Prostate gland (tissue), 2 donors: ENCODE data around the gene METTL9. TPM values are rescaled to one million over a fixed set of nuclear protein-coding genes. Genes with fewer than 3 reads are reported as not detected.

ENCODE experiments used
- DNase-seq: peaks from one replicate; pipeline ENCODE4 v3.0.0-alpha.2; 2019; ENCODE audit warnings: low spot score
- H3K27ac ChIP-seq, 2 donors: fragments of 200-600 bp; sonication (generic); 2 replicates each; pipeline ENCODE4 v1.5.1; 2017 to 2019
- H3K27me3 ChIP-seq: fragments of 200-600 bp; sonication (generic); replicated peaks from 2 replicates; pipeline ENCODE4 v1.5.1; 2019; ENCODE audit not compliant: insufficient read depth
- H3K36me3 ChIP-seq, 2 donors: fragments of 200-600 bp; sonication (generic); 1 replicate in 1 of 2; 2 replicates in 1 of 2; pipeline versions ENCODE4 v1.5.1 to v1.8.1; 2017 to 2019
- H3K4me1 ChIP-seq: fragments of 200-600 bp; sonication (generic); replicated peaks from 2 replicates; pipeline ENCODE4 v1.5.1; 2019
- H3K4me3 ChIP-seq, 2 donors: fragments of 200-600 bp; sonication (generic); 2 replicates each; pipeline ENCODE4 v1.5.1; 2017 to 2019
- H3K9me3 ChIP-seq: fragments of 200-600 bp; sonication (generic); 2 replicates; pipeline ENCODE4 v1.5.1; 2017
- CTCF ChIP-seq, 4 experiments: fragments of 200-600 bp in 2 of 4; fragments of 450-650 bp in 2 of 4; sonication (generic) in 2 of 4; IDR thresholded peaks; 1 replicate in 3 of 4; 2 replicates in 1 of 4; pipeline ENCODE4 v1.5.1; 2016 to 2019; ENCODE audit warnings: antibody characterized with exemption in 4 of 4, mild to moderate bottlenecking in 2 of 4, moderate library complexity in 2 of 4
- POLR2A ChIP-seq: fragments of 450-650 bp; IDR thresholded peaks from one replicate; pipeline ENCODE4 v1.6.1; 2016; ENCODE audit warnings: antibody characterized with exemption, mild to moderate bottlenecking
- POLR2AphosphoS5 ChIP-seq: sonication (generic); formaldehyde crosslinking; IDR thresholded peaks from one replicate; pipeline ENCODE4 v1.6.1; 2017; ENCODE audit warnings: antibody characterized with exemption
- WGBS: methylation state at CpG from one replicate; pipeline ENCODE4 v1.1.5; 2018; 5-methylcytosine and 5-hydroxymethylcytosine counted together
- intact Hi-C: fragments of 100-400 bp; cut with DNase I; formaldehyde crosslinking; loops from one replicate; pipeline ENCODE4 v1.14.2; 2022
- total RNA-seq, 2 donors: library from RNA; depleted of rRNA; stranded (reverse); fragments of >200 nt; gene quantifications; one replicate each; pipeline ENCODE4 v1.1.0, GENCODE V29; 2016

Gene METTL9
- total RNA-seq, 2 donors from 2014 or later: 98.9 to 160 TPM

GRCh38 chr16:21589551-21589950 lies 9.8 kb upstream of the METTL9 start:
- no peak for DNase-seq
- 70% methylated on average over 4 of the region's 4 CpGs for WGBS
- TF ChIP-seq CTCF (IDR thresholded peaks at IDR 0.05): no peak
- no peaks in the 10 kb centered on the region for H3K4me1 ChIP-seq
- H3K4me3 ChIP-seq: no peak overlapping the region
- intact Hi-C loops: no loop called here
- H3K27ac ChIP-seq: peak overlapping the region in 1 of 2 donors; percentile 32
- no peaks in the 10 kb centered on the region for H3K9me3 ChIP-seq
- no peaks in the 10 kb centered on the region for H3K27me3 ChIP-seq
- no peaks in the 10 kb centered on the region for H3K36me3 ChIP-seq

- Histone ChIP-seq H3K4me3 (no peak overlapping the region), H3K4me1 (no peaks in the 10 kb centered on the region), H3K27me3 (no peaks in the 10 kb centered on the region), H3K36me3 (no peaks in the 10 kb centered on the region), H3K9me3 (no peaks in the 10 kb centered on the region), H3K27ac (peak overlapping the region in 1 of 2 donors; percentile 32)
- TF ChIP-seq POLR2AphosphoS5 (peak; percentile 49), CTCF (IDR thresholded peaks at IDR 0.05) (no peak), POLR2A (no peak)
- 29% methylated on average over 2 of the region's 2 CpGs for WGBS
- DNase-seq: no peak
- intact Hi-C loops: no loop called here
These were observed 9.1 kb upstream of the METTL9 start for GRCh38 chr16:21590287-21590686.

GRCh38 chr16:21590796-21591195 lies 8.6 kb upstream of the METTL9 start:
- intact Hi-C loops: no loop called here
- H3K4me1 ChIP-seq: no peaks in the 10 kb centered on the region
- H3K36me3 ChIP-seq: no peaks in the 10 kb centered on the region
- H3K27ac ChIP-seq: no peak overlapping the region
- H3K27me3 ChIP-seq: no peaks in the 10 kb centered on the region
- TF ChIP-seq POLR2AphosphoS5 (no peak), CTCF (IDR thresholded peaks at IDR 0.05) (no peak), POLR2A (no peak)
- DNase-seq: no peak
- no peak overlapping the region for H3K4me3 ChIP-seq
- 47% methylated on average over 2 of the region's 2 CpGs for WGBS
- H3K9me3 ChIP-seq: no peaks in the 10 kb centered on the region

- Histone ChIP-seq H3K4me3 (no peak overlapping the region), H3K36me3 (no peaks in the 10 kb centered on the region), H3K27ac (no peak overlapping the region), H3K27me3 (no peaks in the 10 kb centered on the region), H3K9me3 (no peaks in the 10 kb centered on the region), H3K4me1 (no peaks in the 10 kb centered on the region)
- intact Hi-C loops: no loop called here
- WGBS: 90% methylated on average over 9 of the region's 9 CpGs
- no peak for DNase-seq
- TF ChIP-seq POLR2A (no peak), CTCF (IDR thresholded peaks at IDR 0.05) (no peak), POLR2AphosphoS5 (no peak)
These were observed 7.2 kb upstream of the METTL9 start for GRCh38 chr16:21592191-21592590.

GRCh38 chr16:21593530-21594289 lies 5.7 kb upstream of the METTL9 start:
- Histone ChIP-seq H3K4me3 (no peak overlapping the region), H3K27me3 (no peaks in the 10 kb centered on the region), H3K9me3 (no peaks in the 10 kb centered on the region), H3K4me1 (no peaks in the 10 kb centered on the region), H3K36me3 (no peaks in the 10 kb centered on the region), H3K27ac (peak overlapping the region in 1 of 2 donors; percentile 44)
- intact Hi-C loops: no loop called here
- no peak for DNase-seq
- TF ChIP-seq CTCF (IDR thresholded peaks at IDR 0.05) (no peak), POLR2A (no peak), POLR2AphosphoS5 (no peak)
- 47% methylated on average over 7 of the region's 7 CpGs for WGBS
